ENCODE data around the gene SEC62.
A peak's percentile ranks its signal among the peaks of the same experiment; 100 is the strongest.

Gene SEC62

GRCh38 chr3:169966951-169967915 lies 626 bp downstream of the SEC62 start:
- peak; percentile 51 for DNase-seq

GRCh38 chr3:169968224-169968885 lies 1.7 kb downstream of the SEC62 start:
- DNase-seq: no peak

GRCh38 chr3:169969174-169970095 lies 2.8 kb downstream of the SEC62 start:
- no peak for DNase-seq

- no peak for DNase-seq
Observed at GRCh38 chr3:169970847-169971246, 4.2 kb downstream of the SEC62 start.

- DNase-seq: no peak
Observed at GRCh38 chr3:169971522-169971921, 4.9 kb downstream of the SEC62 start.

DNA sequence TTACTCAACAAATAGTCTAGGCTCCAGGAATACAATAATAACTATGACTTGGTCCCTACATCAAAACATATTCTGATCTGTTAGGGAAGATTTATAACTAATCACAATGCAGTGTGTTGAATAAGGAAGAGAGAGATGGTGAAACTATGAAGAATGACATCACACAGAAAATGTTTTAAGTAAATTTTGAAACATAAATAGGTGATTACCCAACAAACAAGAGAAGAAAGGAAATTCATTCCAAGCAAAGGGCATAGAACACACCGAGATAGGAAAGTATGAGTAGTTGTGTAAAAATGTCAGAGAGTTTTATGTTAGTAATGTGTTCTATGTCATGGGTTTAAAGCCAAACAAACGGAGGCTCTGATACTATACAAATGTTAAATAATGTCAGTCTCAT lies 13.4 kb downstream of the SEC62 start:
- no peak for DNase-seq

DNA sequence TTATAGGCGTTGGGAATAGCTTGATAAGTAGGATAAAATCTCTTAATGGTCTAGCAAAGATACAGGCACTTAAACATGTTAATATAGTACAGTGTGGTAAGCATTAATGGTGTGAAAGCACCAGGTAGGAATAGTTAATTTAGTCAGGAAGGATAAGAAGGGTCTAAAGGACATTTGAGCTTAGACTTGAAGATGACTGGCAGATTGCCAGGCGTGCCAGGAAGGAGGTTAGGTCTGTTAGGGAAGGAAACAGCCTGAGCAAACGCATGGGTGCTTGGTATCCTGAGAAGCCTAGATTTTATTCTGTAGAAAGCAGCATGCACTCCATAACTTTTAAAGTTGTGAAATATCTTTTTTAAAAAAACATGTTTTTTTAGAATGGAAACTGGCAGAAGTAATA lies 17.7 kb downstream of the SEC62 start:
- DNase-seq: no peak

- no peak for DNase-seq
Observed at GRCh38 chr3:169990431-169990830, 23.8 kb downstream of the SEC62 start.

DNA sequence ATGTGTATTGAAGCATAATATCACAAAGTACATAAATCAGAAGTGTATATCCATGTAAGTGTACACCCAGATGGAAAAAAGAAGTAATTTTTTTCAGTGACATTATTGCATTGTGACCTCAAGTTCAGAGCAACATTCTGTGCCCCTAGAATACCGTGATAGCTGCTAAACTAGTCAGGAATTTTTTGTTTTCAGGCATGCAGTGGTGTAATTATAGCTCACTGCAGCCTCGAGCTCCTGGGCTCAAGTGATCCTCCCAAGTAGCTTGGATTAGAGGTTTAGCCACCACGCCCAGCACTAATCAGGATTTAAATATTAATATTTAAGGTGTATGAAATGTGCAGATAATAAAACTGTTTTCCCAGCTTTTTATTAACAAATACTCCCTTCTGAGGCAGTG lies 25.5 kb downstream of the SEC62 start:
- DNase-seq: no peak

DNA sequence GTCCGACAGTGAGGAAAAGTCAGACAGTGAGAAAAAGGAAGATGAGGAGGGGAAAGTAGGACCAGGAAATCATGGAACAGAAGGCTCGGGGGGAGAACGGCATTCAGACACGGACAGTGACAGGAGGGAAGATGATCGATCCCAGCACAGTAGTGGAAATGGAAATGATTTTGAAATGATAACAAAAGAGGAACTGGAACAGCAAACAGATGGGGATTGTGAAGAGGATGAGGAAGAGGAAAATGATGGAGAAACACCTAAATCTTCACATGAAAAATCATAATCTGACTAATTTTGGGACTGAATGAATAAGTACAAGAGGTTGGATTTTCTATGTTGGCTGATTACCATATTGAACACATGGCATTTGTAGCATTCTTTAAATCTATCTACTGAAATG lies 26.2 kb downstream of the SEC62 start:
- DNase-seq: no peak

DNA sequence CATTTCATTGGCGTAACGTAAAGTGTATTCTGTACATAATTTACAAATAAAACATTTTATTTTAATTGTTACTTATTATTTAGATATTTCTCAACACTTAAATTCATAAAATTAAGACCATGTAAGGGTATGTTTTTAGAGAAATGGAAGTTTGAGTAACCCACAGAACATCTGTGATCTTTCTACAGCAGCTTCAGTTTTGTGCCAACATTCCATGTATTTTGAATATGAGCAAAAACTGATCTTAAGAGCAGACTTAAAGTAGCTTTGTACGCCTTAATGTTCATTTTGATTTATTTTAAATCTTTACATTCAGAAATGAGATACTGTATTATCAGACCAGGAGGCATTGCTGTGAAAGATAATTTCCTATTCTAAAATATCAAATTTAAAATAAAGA lies 27.2 kb downstream of the SEC62 start:
- no peak for DNase-seq

DNA sequence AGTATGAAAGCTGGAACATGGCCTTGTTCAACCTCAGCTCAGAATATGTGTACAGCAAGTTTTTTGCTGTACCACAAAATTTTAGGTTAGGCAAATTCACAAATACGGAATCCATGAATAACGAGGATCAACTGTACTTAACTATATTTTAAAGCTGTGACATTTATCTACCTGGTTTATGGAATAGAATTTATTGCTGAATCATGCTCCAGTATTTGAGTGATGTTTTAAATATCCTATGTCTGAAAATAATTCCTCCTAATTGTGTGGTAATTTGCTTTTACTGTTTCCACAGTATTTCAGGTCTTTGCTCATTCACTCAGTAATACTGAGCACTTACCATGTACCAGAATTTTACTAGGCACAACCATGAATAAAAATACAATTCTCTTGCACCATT lies 29.5 kb downstream of the SEC62 start:
- DNase-seq: no peak

GRCh38 chr3:169998668-169999131 lies 32.1 kb downstream of the SEC62 start:
- DNase-seq: no peak

DNA sequence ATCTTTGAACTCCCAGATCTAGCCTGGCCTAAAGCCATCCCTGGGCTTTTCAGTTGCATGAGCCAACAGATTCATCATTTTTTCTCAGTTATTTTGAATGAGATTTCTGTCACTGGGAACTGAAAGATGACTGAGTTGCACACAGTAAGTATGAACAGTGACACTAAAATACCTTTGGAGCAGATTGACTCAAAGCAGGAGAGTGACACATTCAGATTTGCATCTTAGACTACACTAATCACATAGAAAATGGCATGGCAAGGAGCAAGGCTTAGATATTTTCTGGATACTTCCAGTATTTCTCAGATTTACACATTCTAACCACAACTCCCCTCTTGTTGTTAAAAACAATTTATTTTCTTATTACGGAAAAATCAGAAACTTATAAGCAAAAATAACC lies 32.8 kb downstream of the SEC62 start:
- no peak for DNase-seq

GRCh38 chr3:170000051-170000450 lies 33.4 kb downstream of the SEC62 start:
- DNase-seq: no peak

- no peak for DNase-seq
Observed at GRCh38 chr3:170002231-170002630, 35.6 kb downstream of the SEC62 start.

GRCh38 chr3:170002879-170003278 lies 36.3 kb downstream of the SEC62 start:
- no peak for DNase-seq

DNA sequence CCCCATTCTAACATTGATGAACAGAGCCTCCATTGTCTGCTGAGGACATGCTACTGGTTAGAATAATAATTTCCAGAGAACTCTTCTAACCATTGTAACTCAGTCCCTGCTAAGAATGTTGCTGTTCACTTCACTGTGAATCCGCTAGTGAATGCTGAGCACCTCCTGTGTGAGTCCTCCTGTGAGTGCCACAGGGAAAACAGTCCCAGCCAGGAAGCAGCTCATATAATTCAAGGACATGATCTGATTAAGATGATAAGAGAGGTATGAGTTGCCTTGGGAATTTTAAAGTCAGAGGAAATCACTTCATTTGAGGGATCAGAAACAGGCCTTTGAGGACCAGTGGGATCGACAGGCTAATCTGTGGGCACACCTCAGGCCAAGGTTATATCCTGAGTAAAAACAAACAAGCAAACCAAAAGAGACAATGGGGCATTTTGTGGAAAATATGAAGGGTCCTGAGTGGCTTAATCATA lies 37.3 kb downstream of the SEC62 start:
- DNase-seq: no peak

DNA sequence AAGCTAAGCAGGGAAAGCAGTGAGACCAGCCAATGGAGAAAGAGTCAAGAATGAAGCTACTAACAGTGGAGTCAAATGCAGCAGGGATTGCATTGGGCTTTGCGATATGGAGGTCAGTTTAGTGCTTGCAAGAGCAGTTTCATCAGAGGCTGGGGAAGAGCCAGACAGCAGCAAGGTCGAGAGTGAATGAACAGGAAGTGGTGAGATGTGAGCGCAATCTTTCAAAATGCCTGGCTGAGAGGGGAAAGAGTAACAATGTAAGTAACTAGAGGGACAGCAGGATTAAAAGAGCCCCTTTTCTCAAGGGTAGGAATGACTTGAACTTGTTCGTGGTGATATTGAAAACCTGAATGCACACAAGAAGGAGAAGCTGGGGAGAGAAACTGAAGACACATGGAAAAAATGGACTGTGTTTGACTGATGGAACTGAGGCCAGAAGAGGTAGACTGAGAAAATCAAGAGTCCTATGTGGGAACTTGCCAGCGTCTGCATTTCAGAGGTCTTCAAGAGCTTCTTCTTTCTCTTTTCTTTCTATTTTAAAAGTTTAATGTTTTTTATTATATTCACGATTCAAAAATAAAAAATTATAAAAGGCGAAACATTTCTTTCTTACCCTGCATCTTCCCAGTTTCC lies 40.5 kb downstream of the SEC62 start:
- DNase-seq: peak; percentile 22

GRCh38 chr3:170010498-170010897 lies 43.9 kb downstream of the SEC62 start:
- no peak for DNase-seq

GRCh38 chr3:170012683-170013400 lies 46.2 kb downstream of the SEC62 start:
- no peak for DNase-seq

GRCh38 chr3:170016057-170016456 lies 49.5 kb downstream of the SEC62 start:
- DNase-seq: no peak

Data from CD4-positive, alpha-beta T cell treated with Interleukin-17A for 1 hour (primary cell).